PC-9 (cell line): ENCODE data around the gene VEGFB.

Source experiments
- EZH2 ChIP-seq: fragments of 200-600 bp; sonication (generic); IDR thresholded peaks from 2 replicates; pipeline ENCODE4 v1.8.0; 2017; ENCODE audit warnings: antibody characterized with exemption, low read depth
- TF ChIP-seq, protein P1 (sequence below): fragments of 200-600 bp; sonication (generic); conservative IDR thresholded peaks from 2 replicates; pipeline ENCODE4 v1.6.1; 2017; ENCODE audit warnings: mixed run types, antibody characterized with exemption, mild to moderate bottlenecking, moderate library complexity

DNA sequence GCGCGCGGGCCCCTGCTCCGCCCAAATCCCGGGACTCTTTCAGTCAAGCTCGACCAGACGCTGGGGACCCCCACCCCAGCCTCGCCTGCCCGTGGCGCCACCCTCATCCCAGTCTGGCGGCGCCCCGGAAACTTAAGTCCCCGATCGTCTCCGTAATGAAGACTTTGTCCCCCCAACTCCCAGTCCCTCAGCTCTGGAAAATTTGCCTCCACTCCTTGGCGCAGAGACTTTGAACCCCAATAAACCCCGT is 17.3 kb downstream of the VEGFB start:
- TF ChIP-seq, protein P1, sequence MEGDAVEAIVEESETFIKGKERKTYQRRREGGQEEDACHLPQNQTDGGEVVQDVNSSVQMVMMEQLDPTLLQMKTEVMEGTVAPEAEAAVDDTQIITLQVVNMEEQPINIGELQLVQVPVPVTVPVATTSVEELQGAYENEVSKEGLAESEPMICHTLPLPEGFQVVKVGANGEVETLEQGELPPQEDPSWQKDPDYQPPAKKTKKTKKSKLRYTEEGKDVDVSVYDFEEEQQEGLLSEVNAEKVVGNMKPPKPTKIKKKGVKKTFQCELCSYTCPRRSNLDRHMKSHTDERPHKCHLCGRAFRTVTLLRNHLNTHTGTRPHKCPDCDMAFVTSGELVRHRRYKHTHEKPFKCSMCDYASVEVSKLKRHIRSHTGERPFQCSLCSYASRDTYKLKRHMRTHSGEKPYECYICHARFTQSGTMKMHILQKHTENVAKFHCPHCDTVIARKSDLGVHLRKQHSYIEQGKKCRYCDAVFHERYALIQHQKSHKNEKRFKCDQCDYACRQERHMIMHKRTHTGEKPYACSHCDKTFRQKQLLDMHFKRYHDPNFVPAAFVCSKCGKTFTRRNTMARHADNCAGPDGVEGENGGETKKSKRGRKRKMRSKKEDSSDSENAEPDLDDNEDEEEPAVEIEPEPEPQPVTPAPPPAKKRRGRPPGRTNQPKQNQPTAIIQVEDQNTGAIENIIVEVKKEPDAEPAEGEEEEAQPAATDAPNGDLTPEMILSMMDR = no peak
- no peak for TF ChIP-seq EZH2
